Liver (tissue), 9 donors: ENCODE results near the gene SLC38A10. TPM values are rescaled to one million over a fixed set of nuclear protein-coding genes. Genes with fewer than 3 reads are reported as not detected.

Experiments
- DNase-seq: peaks from one replicate; pipeline ENCODE4 v3.0.0-alpha.2; 2017; ENCODE audit warnings: low spot score
- H3K27ac ChIP-seq, 2 donors: one replicate each; pipeline ENCODE4 v1.7.0; 2013; ENCODE audit warnings: inconsistent platforms in 2 of 2, low read length in 2 of 2, control low read depth in 1 of 2, low read depth in 1 of 2, mild to moderate bottlenecking in 1 of 2
- H3K27me3 ChIP-seq, 4 donors: one replicate each; pipeline versions ENCODE4 v1.6.1 to v1.7.0; 2013; ENCODE audit warnings: low read length in 3 of 4, inconsistent platforms in 1 of 4, mild to moderate bottlenecking in 1 of 4, moderate library complexity in 1 of 4; ENCODE audit not compliant: control insufficient read depth in 4 of 4, insufficient read depth in 4 of 4
- H3K36me3 ChIP-seq, 4 donors: one replicate each; pipeline versions ENCODE4 v1.6.1 to v1.7.0; 2013; ENCODE audit warnings: low read length in 3 of 4, mild to moderate bottlenecking in 3 of 4, low read depth in 1 of 4, moderate library complexity in 1 of 4; ENCODE audit not compliant: control insufficient read depth in 4 of 4, insufficient read depth in 3 of 4
- H3K4me1 ChIP-seq, 4 donors: one replicate each; pipeline versions ENCODE4 v1.6.1 to v1.7.0; 2013; ENCODE audit warnings: low read length in 3 of 4, mild to moderate bottlenecking in 3 of 4, moderate library complexity in 1 of 4; ENCODE audit not compliant: control insufficient read depth in 4 of 4, insufficient read depth in 4 of 4
- H3K4me3 ChIP-seq, 3 donors: one replicate each; pipeline versions ENCODE4 v1.6.1 to v1.7.0; 2013; ENCODE audit warnings: low read length in 3 of 3, control low read depth in 1 of 3, low read depth in 1 of 3, mild to moderate bottlenecking in 1 of 3
- H3K9ac ChIP-seq, 2 donors: one replicate each; pipeline ENCODE4 v1.7.0; 2013; ENCODE audit warnings: low read length in 2 of 2, mild to moderate bottlenecking in 2 of 2, moderate library complexity in 2 of 2, control low read depth in 1 of 2, low read depth in 1 of 2
- H3K9me3 ChIP-seq, 4 donors: one replicate each; pipeline versions ENCODE4 v1.6.1 to v1.7.0; 2013; ENCODE audit warnings: low read length in 3 of 4; ENCODE audit not compliant: control insufficient read depth in 4 of 4
- ATF3 ChIP-seq: IDR thresholded peaks from 2 replicates; pipeline ENCODE4 v1.6.1; 2016; ENCODE audit warnings: antibody characterized with exemption
- CTCF ChIP-seq: fragments of 150-350 bp; IDR thresholded peaks from 2 replicates; pipeline ENCODE4 v1.5.1; 2017; ENCODE audit warnings: improper control_type of control experiment, low read depth, low read length; ENCODE audit not compliant: missing input control
- EGR1 ChIP-seq, 2 donors: IDR thresholded peaks; 2 replicates each; pipeline ENCODE4 v1.6.1; 2016 to 2018; ENCODE audit warnings: antibody characterized with exemption in 2 of 2, low read depth in 2 of 2
- FOXA1 ChIP-seq: IDR thresholded peaks from 2 replicates; pipeline ENCODE4 v1.6.1; 2016; ENCODE audit warnings: antibody characterized with exemption
- FOXA2 ChIP-seq: IDR thresholded peaks from 2 replicates; pipeline ENCODE4 v1.6.1; 2016; ENCODE audit warnings: antibody characterized with exemption
- GABPA ChIP-seq, 2 donors: IDR thresholded peaks in 1 of 2; conservative IDR thresholded peaks in 1 of 2; 2 replicates each; pipeline ENCODE4 v1.6.1; 2016; ENCODE audit warnings: antibody characterized with exemption in 2 of 2, mild to moderate bottlenecking in 1 of 2, moderate library complexity in 1 of 2
- HNF4A ChIP-seq, 2 donors: conservative IDR thresholded peaks; 2 replicates each; pipeline ENCODE4 v1.6.1; 2016; ENCODE audit warnings: antibody characterized with exemption in 2 of 2, mild to moderate bottlenecking in 2 of 2
- JUND ChIP-seq, 2 donors: IDR thresholded peaks; 2 replicates each; pipeline ENCODE4 v1.6.1; 2016; ENCODE audit warnings: antibody characterized with exemption in 2 of 2
- MAX ChIP-seq: IDR thresholded peaks from 2 replicates; pipeline ENCODE4 v1.6.1; 2016; ENCODE audit warnings: antibody characterized with exemption
- RAD21 ChIP-seq, 2 donors: IDR thresholded peaks; 2 replicates each; pipeline ENCODE4 v1.6.1; 2016; ENCODE audit warnings: antibody characterized with exemption in 2 of 2, mild to moderate bottlenecking in 2 of 2
- REST ChIP-seq: IDR thresholded peaks from 2 replicates; pipeline ENCODE4 v1.6.1; 2016; ENCODE audit warnings: antibody characterized with exemption, mild to moderate bottlenecking
- RXRA ChIP-seq, 2 donors: IDR thresholded peaks; 2 replicates each; pipeline ENCODE4 v1.6.1; 2017 to 2018; ENCODE audit warnings: antibody characterized with exemption in 2 of 2, mild to moderate bottlenecking in 1 of 2
- SP1 ChIP-seq: IDR thresholded peaks from 2 replicates; pipeline ENCODE4 v1.6.1; 2018; ENCODE audit warnings: antibody characterized with exemption, mild to moderate bottlenecking
- TAF1 ChIP-seq: conservative IDR thresholded peaks from 2 replicates; pipeline ENCODE4 v1.6.1; 2016; ENCODE audit warnings: antibody characterized with exemption, mild to moderate bottlenecking
- YY1 ChIP-seq: IDR thresholded peaks from 2 replicates; pipeline ENCODE4 v1.6.1; 2016; ENCODE audit warnings: antibody characterized with exemption, mild to moderate bottlenecking
- ZBTB33 ChIP-seq: IDR thresholded peaks from 2 replicates; pipeline ENCODE4 v1.6.1; 2016; ENCODE audit warnings: antibody characterized with exemption
- WGBS: extraction: QIAGEN DNeasy Blood & Tissue Kit; methylation state at CpG from one replicate; pipeline ENCODE4 v1.1.7; 2013; 5-methylcytosine and 5-hydroxymethylcytosine counted together
- polyA plus RNA-seq, 2 donors: library from polyadenylated mRNA; stranded (reverse) in 1 of 2; unstranded in 1 of 2; fragments of 200-250 nt in 1 of 2; fragments of >200 nt in 1 of 2; fragmentation: Nextera tagmentation in 1 of 2; extraction: Ambion mirVana in 1 of 2; gene quantifications; one replicate each; pipeline versions ENCODE4 v1.2.1 to v1.2.3, GENCODE V29; 2013 to 2015
- total RNA-seq, 2 donors: library from RNA; depleted of rRNA; stranded (reverse); fragments of >200 nt; gene quantifications; one replicate each; pipeline ENCODE4 v1.2.3, GENCODE V29; 2014
- donor health status: healthy.
- donor health status: healthy.
- donor health status: healthy.
- donor health status: healthy.
- donor health status: healthy.

The SLC38A10 gene
- total and polyA plus RNA-seq, 4 donors: 29.3 to 117 (median 54.7) TPM

GRCh38 chr17:81251094-81251708 is 43.9 kb downstream of the SLC38A10 start:
- Histone ChIP-seq H3K9me3 (no peaks in the 10 kb centered on the region), H3K9ac (no peak overlapping the region), H3K4me3 (no peak overlapping the region), H3K4me1 (peaks cover 0 to 4% (median 0%) of the 10 kb centered on the region in 4 donors), H3K27me3 (no peaks in the 10 kb centered on the region), H3K27ac (no peak overlapping the region), H3K36me3 (peaks cover 0 to 29% (median 19%) of the 10 kb centered on the region in 4 donors)
- no peak for DNase-seq
- WGBS: 84% methylated on average over 25 of the region's 25 CpGs
- TF ChIP-seq SP1 (no peak), CTCF (no peak), REST (no peak), HNF4A (conservative IDR thresholded peaks at IDR 0.05) (no peak), TAF1 (no peak), EGR1 (IDR thresholded peaks at IDR 0.05; ENCODE audit: low read depth in 2 of 2) (no peak), ATF3 (no peak), RXRA (IDR thresholded peaks at IDR 0.05) (no peak), FOXA1 (no peak), YY1 (no peak), JUND (IDR thresholded peaks at IDR 0.05) (no peak)

- no peak overlapping the region for H3K9ac ChIP-seq
- no peak for DNase-seq
- no peaks in the 10 kb centered on the region for H3K9me3 ChIP-seq
- peaks cover 0 to 4% (median 2%) of the 10 kb centered on the region in 4 donors for H3K4me1 ChIP-seq
- no peak overlapping the region for H3K27ac ChIP-seq
- peaks cover 0 to 29% (median 19%) of the 10 kb centered on the region in 4 donors for H3K36me3 ChIP-seq
- no peaks in the 10 kb centered on the region for H3K27me3 ChIP-seq
- no peak overlapping the region for H3K4me3 ChIP-seq
- 90% methylated on average over 31 of the region's 31 CpGs for WGBS
- TF ChIP-seq FOXA1 (no peak), ZBTB33 (no peak), REST (no peak), GABPA (IDR thresholded peaks at IDR 0.05 in 1 of 2, conservative IDR thresholded peaks at IDR 0.05 in 1 of 2) (no peak), HNF4A (conservative IDR thresholded peaks at IDR 0.05) (no peak), SP1 (no peak), MAX (no peak), FOXA2 (no peak), YY1 (no peak), ATF3 (no peak), RAD21 (IDR thresholded peaks at IDR 0.05) (no peak)
Measured at GRCh38 chr17:81250286-81251093, 44.6 kb downstream of the SLC38A10 start.
